Endodermal cell (in vitro differentiated cells): ENCODE data around the gene METTL9. TPM values are rescaled to one million over a fixed set of nuclear protein-coding genes. Genes with fewer than 3 reads are reported as not detected.

Experiments
- DNase-seq: peaks from one replicate; pipeline ENCODE4 v3.0.0-alpha.2; 2017
- H3K27ac ChIP-seq: 2 replicates; pipeline ENCODE4 v1.5.1; 2013; ENCODE audit warnings: mild to moderate bottlenecking, low read depth, low read length, moderate library complexity
- H3K27me3 ChIP-seq: 2 replicates; pipeline ENCODE4 v1.6.1; 2013; ENCODE audit warnings: mild to moderate bottlenecking, low read length, moderate library complexity; ENCODE audit not compliant: insufficient read depth, control insufficient read depth, poor library complexity, severe bottlenecking
- H3K36me3 ChIP-seq: 2 replicates; pipeline ENCODE4 v1.7.0; 2013; ENCODE audit warnings: mild to moderate bottlenecking, low read length, moderate library complexity; ENCODE audit not compliant: control insufficient read depth, insufficient read depth
- H3K4me1 ChIP-seq: one replicate; pipeline ENCODE4 v1.7.0; 2013; ENCODE audit warnings: low read length; ENCODE audit not compliant: control insufficient read depth, insufficient read depth
- H3K4me3 ChIP-seq: 2 replicates; pipeline ENCODE4 v1.5.1; 2013; ENCODE audit warnings: mild to moderate bottlenecking, low read length, moderate library complexity
- H3K9ac ChIP-seq: 2 replicates; pipeline ENCODE4 v1.6.1; 2013; ENCODE audit warnings: mild to moderate bottlenecking, low read length, moderate library complexity; ENCODE audit not compliant: poor library complexity, severe bottlenecking; ENCODE audit errors: extremely low read depth
- H3K9me3 ChIP-seq: 2 replicates; pipeline ENCODE4 v1.6.1; 2013; ENCODE audit warnings: mild to moderate bottlenecking, low read length, moderate library complexity; ENCODE audit not compliant: control insufficient read depth
- H3K27ac Mint-ChIP-seq: 2 replicates; pipeline ENCODE4 v1.8.0; 2020; ENCODE audit warnings: mixed read lengths
- H3K27me3 Mint-ChIP-seq: 2 replicates; pipeline ENCODE4 v1.8.0; 2021; ENCODE audit warnings: mild to moderate bottlenecking, mixed read lengths; ENCODE audit not compliant: insufficient read depth
- H3K36me3 Mint-ChIP-seq: 2 replicates; pipeline ENCODE4 v1.8.0; 2020; ENCODE audit warnings: low read depth, mixed read lengths
- H3K4me1 Mint-ChIP-seq: 2 replicates; pipeline ENCODE4 v1.8.0; 2020; ENCODE audit warnings: mixed read lengths
- H3K4me3 Mint-ChIP-seq: 2 replicates; pipeline ENCODE4 v1.8.0; 2020; ENCODE audit warnings: mild to moderate bottlenecking, moderate library complexity, mixed read lengths
- H3K9me3 Mint-ChIP-seq: 2 replicates; pipeline ENCODE4 v1.8.0; 2020; ENCODE audit warnings: mild to moderate bottlenecking, mixed read lengths
- CTCF ChIP-seq: fragments of 200-600 bp; sonication (generic); conservative IDR thresholded peaks from 2 replicates; pipeline ENCODE4 v1.5.0; 2021; ENCODE audit warnings: antibody characterized with exemption, mild to moderate bottlenecking
- WGBS, 2 experiments: methylation state at CpG; one replicate each; pipeline versions ENCODE4 v1.1.5 to v1.1.7; 2013; ENCODE audit warnings: missing lambda C conversion rate in 2 of 2, mixed read lengths in 1 of 2; ENCODE audit not compliant: insufficient coverage in 1 of 2, insufficient read length in 1 of 2; 5-methylcytosine and 5-hydroxymethylcytosine counted together
- total RNA-seq, 2 donors: library from RNA; stranded (reverse); fragmentation: NEBNext Ultra II Directional in 1 of 2; extraction: Animal tissue kit (Norgen Biotek cat#: 25700) in 1 of 2; gene quantifications; 2 replicates in 1 of 2; 3 replicates in 1 of 2; pipeline ENCODE4 v1.2.1, GENCODE V29; 2021

Gene METTL9
- total RNA-seq, 2 donors from 2014 or later, result 145 to 149 TPM

GRCh38 chr16:21637032-21637968 is 37.9 kb downstream of the METTL9 start:
- H3K36me3 Mint-ChIP-seq, result peaks cover 41% of the 10 kb centered on the region
- Histone ChIP-seq H3K9ac (no peak overlapping the region), H3K27ac (no peak overlapping the region), H3K36me3 (no peaks in the 10 kb centered on the region), H3K27me3 (no peaks in the 10 kb centered on the region), H3K4me1 (peaks cover 2% of the 10 kb centered on the region), H3K9me3 (no peaks in the 10 kb centered on the region), H3K4me3 (no peak overlapping the region)
- no peak overlapping the region for H3K27ac Mint-ChIP-seq
- H3K4me1 Mint-ChIP-seq, result peaks cover 41% of the 10 kb centered on the region
- no peak for DNase-seq
- no peak overlapping the region for H3K4me3 Mint-ChIP-seq
- TF ChIP-seq CTCF, result no peak
- WGBS, 2 experiments, result 96 to 97% methylated on average over 32 to 37 of the region's 37 CpGs
- no peaks in the 10 kb centered on the region for H3K9me3 Mint-ChIP-seq
- no peaks in the 10 kb centered on the region for H3K27me3 Mint-ChIP-seq

- H3K9ac ChIP-seq, result no peak overlapping the region
- WGBS, 2 experiments, result 84 to 90% methylated on average over 2 of the region's 4 CpGs
- no peaks in the 10 kb centered on the region for H3K36me3 ChIP-seq
- H3K4me3 ChIP-seq, result no peak overlapping the region
- no peak for DNase-seq
- H3K4me3 Mint-ChIP-seq, result no peak overlapping the region
- no peak for TF ChIP-seq CTCF
- no peaks in the 10 kb centered on the region for H3K9me3 Mint-ChIP-seq
- no peak overlapping the region for H3K27ac Mint-ChIP-seq
- no peak overlapping the region for H3K27ac ChIP-seq
- H3K9me3 ChIP-seq, result no peaks in the 10 kb centered on the region
- H3K4me1 Mint-ChIP-seq, result peaks cover 28% of the 10 kb centered on the region
- no peaks in the 10 kb centered on the region for H3K27me3 Mint-ChIP-seq
- peaks cover 38% of the 10 kb centered on the region for H3K36me3 Mint-ChIP-seq
- no peaks in the 10 kb centered on the region for H3K27me3 ChIP-seq
- H3K4me1 ChIP-seq, result peaks cover 2% of the 10 kb centered on the region
These were observed 39.2 kb downstream of the METTL9 start for GRCh38 chr16:21638573-21638975.

- Mint-ChIP-seq H3K27me3 (no peaks in the 10 kb centered on the region), H3K4me3 (no peak overlapping the region), H3K4me1 (peaks cover 24% of the 10 kb centered on the region), H3K27ac (no peak overlapping the region), H3K36me3 (peaks cover 31% of the 10 kb centered on the region), H3K9me3 (no peaks in the 10 kb centered on the region)
- Histone ChIP-seq H3K36me3 (no peaks in the 10 kb centered on the region), H3K9ac (no peak overlapping the region), H3K27me3 (no peaks in the 10 kb centered on the region), H3K4me3 (no peak overlapping the region), H3K27ac (no peak overlapping the region), H3K9me3 (no peaks in the 10 kb centered on the region), H3K4me1 (no peaks in the 10 kb centered on the region)
- no peak for DNase-seq
- TF ChIP-seq CTCF, result no peak
- WGBS, 2 experiments, result 85 to 100% methylated on average over 2 of the region's 2 CpGs
These were observed 40.1 kb downstream of the METTL9 start for GRCh38 chr16:21639493-21639892.
